DMS53 treated with DMSO at 0.1 percent for 48 hours (cell line): Measurements from ENCODE around the gene GATA2.
A peak's percentile ranks its signal among the peaks of the same experiment; 100 is the strongest.

Experiments
- DNase-seq: peaks from one replicate; lab custom pipeline; 2025; ENCODE audit not compliant: unreplicated experiment; lab: John Stamatoyannopoulos, UW

Gene GATA2

DNA sequence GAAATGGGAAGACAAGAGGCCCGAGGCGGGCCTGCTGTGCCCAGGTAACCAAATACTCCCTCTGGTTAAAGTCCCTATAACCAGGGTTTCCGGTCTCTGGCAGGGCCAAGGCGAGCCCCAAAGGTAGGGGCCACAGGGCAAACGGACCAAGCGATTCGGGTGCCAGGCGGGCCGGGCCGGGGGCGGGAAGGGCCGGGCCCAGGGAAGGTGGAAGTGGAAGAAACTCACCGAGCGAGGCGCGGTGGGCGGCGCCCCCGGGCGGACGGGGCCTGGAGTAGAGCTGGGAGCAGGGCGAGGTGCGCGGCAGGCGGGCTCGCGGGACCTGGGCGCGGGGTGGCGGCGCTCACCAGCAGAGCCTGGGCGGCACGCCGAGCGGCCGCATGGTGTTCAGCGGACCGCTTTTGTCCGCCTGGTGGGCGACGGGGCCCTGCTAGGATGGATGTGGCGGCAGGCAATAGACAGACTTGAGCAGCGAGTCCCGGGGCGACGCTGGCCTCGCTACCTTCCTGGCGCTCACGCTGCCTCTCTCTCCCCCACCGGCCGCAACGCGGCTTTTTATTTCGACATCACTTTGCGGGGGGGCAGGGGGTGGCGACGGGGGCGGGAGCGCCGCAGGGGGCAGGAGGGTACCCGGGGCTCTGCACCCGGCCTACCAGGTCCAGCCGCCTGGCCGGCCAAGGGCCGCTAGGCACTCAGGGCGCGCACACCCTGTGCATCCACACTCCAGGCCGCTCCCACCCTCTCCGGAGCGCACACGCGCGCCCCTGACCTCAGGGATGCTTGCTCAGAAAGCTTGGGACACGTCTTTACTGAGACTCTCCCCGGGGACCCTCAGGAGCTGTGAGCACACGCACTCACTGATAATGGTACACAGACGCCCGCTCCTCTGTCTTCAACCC, at the start of gene GATA2:
Gene GATA2, minus strand, starts transcription at position 531 of the 899 bp plus-strand sequence. CDS start 6,170 bp downstream, outside the sequence.
- peak; percentile 22 for DNase-seq

DNA sequence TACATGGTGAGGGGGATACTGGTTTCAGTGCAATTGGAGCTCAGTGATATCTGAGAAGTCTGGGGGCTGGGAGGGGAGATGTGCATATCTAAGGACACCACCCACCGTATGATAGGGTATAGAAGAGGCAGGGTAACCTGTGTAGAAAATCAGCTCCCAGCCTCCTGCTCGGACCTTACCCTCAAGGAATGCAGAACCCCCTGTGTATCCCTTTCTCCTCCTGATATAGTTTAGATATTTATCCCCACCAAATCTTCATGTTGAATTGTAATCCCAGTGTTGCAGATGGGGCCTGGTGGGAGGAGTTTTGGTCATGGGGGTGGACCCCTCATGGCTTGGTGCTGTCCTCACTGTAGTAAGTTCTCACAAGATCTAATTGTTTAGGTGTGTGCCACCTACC, 48.2 kb upstream of the GATA2 start:
- DNase-seq = no peak

GRCh38 chr3:128539376-128539775, 46.4 kb upstream of the GATA2 start:
- DNase-seq = no peak

DNA sequence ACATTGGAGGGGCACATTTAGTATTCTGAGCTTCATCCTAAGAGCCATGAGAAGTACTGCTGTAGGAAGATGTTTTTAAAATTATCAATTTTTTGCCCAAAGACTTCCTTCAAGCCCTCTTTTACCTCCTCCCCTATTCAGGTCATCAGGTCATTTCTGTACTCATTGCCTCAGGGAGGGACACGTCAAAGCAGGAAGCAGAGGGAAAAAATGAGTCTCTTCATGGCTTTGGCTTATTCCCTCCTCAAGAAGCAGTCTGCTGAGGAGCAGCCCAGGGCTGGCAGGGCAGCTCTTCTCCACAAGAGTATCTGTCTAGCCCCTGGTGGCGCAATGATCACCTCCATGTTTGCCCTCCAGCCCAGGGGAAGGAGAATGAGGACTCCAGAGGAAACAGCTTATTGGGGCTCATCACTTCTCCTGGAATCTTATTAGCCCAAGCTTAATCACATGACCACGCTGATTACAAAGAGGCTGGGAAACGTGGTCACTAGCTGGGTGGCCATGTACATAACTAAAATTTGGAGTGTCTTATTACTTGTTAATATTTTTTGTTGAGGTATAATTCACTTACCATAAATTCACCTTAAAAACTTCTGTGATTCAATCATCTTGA, 44.2 kb upstream of the GATA2 start:
- DNase-seq = no peak

DNA sequence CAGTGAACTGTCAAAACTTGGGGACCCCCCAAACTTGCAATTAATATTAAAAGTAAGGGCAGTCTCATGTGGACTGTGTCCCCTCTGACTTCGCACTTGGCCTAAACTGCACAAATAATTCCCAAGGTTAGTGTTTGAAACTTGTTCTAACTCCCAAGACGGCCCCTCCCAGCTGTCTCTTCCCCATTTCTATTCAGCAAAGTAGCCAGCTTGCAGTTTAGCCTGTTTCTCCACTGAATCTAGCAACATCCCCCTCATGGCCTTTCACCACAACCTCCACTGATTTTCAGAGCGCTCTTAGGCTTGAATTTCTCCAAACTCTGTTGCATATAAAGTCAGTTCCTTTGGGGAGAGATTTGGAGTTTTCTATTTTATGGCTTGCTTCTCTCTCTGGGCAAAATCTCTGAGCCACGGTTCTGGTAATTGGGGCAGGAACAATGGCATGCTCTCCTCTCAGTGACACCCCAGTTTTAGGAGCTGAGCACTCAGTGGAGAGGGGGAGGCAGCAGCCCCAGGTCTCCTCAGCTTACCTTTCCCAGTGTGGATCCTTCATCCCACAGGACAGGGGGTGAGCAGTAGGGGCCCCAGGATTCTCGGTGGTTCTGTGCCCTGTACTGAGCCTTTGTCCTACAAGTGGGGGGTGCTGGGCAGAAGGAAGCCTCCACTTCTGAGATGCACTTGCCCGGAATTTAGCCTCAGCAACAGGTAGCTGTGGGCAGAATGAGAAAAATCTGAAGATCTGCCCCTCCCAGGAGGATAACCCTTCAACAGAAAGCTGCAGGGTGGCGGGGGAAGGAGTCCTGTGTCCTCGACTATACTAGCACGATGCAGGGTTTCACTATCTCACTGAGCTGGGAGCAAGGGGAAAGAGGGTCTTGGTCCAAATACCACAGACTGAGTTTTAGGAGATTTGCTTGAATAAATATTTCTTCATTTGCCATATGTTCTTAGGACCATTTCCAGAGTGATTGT, 39.3 kb upstream of the GATA2 start:
- no peak for DNase-seq

- DNase-seq = no peak
Observed at GRCh38 chr3:128524374-128525299, 31.6 kb upstream of the GATA2 start.

DNA sequence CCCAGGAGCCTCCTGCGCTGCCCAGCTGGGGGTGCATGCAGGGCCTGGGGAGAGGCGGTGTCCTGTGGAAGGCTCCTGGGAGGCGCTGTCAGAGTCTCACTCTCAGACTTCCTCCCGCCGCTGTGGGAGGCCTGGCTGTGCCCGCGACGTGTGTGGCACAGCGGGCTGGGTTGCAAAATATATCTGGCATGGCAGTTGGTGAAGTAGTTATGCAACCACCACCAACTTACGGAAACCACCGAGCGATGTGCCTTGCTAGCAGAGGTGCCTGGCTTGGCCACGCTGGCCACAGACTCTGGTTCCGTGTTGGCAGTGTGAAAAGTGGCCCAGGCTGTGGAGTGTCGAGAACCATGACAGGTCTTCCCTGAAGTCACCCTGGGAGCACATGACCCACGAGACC, 30.6 kb upstream of the GATA2 start:
- DNase-seq = no peak

- no peak for DNase-seq
Observed at GRCh38 chr3:128521715-128522114, 28.7 kb upstream of the GATA2 start.

GRCh38 chr3:128518587-128519490, 25.8 kb upstream of the GATA2 start:
- DNase-seq = no peak

DNA sequence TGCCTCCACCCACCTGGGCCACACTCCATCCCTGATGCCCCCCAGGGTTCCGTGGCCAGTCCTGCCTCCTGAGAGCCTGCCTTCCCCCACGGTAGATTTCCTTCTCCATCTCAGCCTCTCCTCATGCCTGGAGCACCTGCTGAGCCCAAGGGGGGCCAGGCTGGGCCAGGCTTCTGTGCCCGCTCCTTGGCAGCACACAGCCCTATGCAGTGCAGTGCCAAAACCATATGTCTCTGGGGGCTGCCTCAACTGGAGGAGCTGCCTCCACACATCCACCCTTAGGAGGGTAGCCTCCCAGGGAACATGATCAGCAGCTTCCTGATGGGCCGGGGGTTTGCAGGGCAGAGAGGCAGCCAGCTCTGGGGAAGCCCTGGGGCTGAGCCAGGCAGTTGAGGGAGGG, 24.6 kb upstream of the GATA2 start:
- DNase-seq = no peak

DNA sequence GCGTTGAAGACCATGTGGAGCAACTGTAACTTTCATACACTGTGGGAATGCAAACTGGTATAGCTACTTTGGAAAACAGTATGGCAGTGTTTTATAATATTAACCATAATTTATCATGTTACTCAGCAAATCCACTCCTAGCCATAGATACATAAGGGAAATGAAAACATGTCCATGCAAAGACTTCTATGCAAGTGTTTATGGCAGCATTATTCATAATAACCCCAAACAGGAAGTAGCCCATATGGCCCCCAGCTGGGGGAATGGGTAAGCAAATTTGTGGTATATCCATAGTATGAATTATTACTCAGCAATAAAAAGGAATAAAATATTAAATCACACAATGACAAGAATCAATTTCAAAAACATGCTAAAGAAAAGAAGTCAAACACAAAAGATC, 23.0 kb upstream of the GATA2 start:
- no peak for DNase-seq

DNA sequence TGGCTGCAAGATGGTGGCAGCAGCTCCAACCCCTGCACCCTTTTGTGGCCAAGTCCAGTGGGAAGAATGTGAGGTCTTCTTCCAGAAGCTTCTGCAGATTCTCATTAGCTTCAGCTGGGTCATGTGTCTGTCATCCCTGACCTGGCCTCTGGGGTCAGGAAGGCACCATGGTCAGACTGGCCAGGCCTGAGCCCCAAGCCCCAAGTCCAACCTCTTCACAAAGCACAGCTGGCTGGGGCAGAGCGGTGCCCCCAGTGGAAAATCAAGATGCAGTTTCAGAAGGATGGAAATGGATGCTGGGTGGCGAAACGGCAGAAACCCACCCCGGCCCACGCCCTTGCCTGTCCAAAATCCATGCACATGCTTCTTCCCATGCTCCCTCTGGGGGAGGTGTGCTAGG, 15.9 kb upstream of the GATA2 start:
- no peak for DNase-seq

GRCh38 chr3:128506754-128507153, 13.8 kb upstream of the GATA2 start:
- no peak for DNase-seq

DNA sequence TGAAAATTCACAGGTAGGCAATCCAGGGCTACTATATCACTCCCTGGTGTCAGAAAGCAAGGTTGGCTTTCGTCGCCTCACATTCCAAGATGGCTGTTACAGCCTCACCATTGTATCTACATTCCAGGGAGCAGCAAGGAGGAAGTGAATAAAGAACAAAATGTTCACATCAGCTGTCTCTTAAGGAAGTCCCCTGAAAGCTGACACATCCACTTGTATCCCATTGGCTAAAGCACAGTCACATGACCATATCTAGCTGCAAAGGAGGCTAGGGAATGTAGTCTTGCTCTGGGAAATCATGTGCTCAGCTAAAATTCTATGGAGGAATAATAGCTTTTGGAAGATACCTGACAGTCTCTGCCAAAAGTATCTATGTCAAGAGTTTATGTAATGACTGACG, 12.8 kb upstream of the GATA2 start:
- no peak for DNase-seq

- DNase-seq = no peak
Observed at GRCh38 chr3:128504963-128505730, 12.1 kb upstream of the GATA2 start.

GRCh38 chr3:128504533-128504915, 11.5 kb upstream of the GATA2 start:
- DNase-seq = no peak

DNA sequence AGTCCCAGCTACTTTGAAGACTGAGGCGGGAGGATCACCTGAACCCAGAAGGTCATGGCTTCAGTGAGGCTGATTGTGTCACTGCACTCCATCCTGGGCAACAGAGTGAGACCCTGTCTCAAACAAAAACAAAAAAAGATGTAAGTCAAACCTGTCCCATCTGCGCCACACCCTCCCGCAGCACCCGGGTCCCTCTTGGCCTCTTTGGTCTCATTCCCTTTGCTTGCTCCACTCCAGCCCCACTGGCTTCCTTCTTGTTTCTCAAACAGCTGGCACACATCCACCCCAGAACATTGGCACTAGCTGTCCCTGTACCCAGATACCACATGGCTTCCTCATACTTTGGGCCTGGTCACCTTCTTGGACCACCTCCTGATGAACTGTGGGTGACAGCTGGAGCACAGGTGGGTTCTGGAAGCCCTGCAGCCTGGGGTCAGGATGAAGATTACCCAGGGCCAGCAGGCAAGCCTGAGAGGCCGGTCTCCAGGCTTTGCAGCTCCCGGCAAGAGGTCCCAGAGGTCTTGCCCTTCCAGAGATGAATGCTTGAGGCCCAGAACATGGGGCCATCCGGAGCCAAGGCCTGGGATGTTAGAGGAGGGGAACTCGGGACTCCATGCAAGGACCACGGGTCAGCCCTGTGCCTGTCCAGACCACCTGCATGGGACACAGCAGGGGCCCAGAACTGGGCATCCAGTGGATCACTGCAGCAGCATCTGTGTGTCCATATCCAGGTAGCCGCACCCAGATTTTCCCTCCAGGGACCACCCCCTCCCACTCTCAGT, 10.9 kb upstream of the GATA2 start:
- DNase-seq = no peak

GRCh38 chr3:128503164-128503651, 10.2 kb upstream of the GATA2 start:
- DNase-seq = no peak
